Small intestine (tissue), 7 donors: ENCODE results near the gene GPR34. TPM values are rescaled to one million over a fixed set of nuclear protein-coding genes. Genes with fewer than 3 reads are reported as not detected.
"Not testable (repeated sequence)": the region's sequence is repeated elsewhere in the genome, so short reads cannot be mapped to it uniquely, and the experiment has no call there.

Source experiments
- DNase-seq, 2 donors: peaks; one replicate each; pipeline versions ENCODE4 v3.0.0 to v3.0.0-alpha.2; 2013
- FAIRE-seq: peaks from 2 replicates; lab custom pipeline; 2012; peaks lifted over from hg19 to GRCh38; lab: Jason Lieb, UNC
- H3K27ac ChIP-seq, 3 donors: one replicate each; pipeline ENCODE4 v1.5.1; 2013; ENCODE audit warnings: low read length in 2 of 3, mild to moderate bottlenecking in 2 of 3, control low read depth in 1 of 3, inconsistent platforms in 1 of 3, low read depth in 1 of 3, moderate library complexity in 1 of 3
- H3K27me3 ChIP-seq, 3 donors: one replicate each; pipeline ENCODE4 v1.6.1; 2013; ENCODE audit warnings: low read length in 3 of 3, inconsistent platforms in 1 of 3; ENCODE audit not compliant: control insufficient read depth in 3 of 3, insufficient read depth in 3 of 3
- H3K36me3 ChIP-seq, 3 donors: one replicate each; pipeline ENCODE4 v1.6.1; 2013; ENCODE audit warnings: low read length in 3 of 3, inconsistent platforms in 1 of 3, low read depth in 1 of 3, mild to moderate bottlenecking in 1 of 3, moderate library complexity in 1 of 3; ENCODE audit not compliant: control insufficient read depth in 3 of 3, insufficient read depth in 2 of 3
- H3K4me1 ChIP-seq, 3 donors: one replicate each; pipeline ENCODE4 v1.6.1; 2013; ENCODE audit warnings: low read length in 2 of 3, inconsistent platforms in 1 of 3, low read depth in 1 of 3, mild to moderate bottlenecking in 1 of 3, moderate library complexity in 1 of 3; ENCODE audit not compliant: control insufficient read depth in 3 of 3, insufficient read depth in 2 of 3
- H3K4me3 ChIP-seq, 3 donors: one replicate each; pipeline ENCODE4 v1.5.1; 2013; ENCODE audit warnings: low read length in 3 of 3, control low read depth in 1 of 3, inconsistent platforms in 1 of 3, low read depth in 1 of 3, mild to moderate bottlenecking in 1 of 3, moderate library complexity in 1 of 3
- H3K9me3 ChIP-seq, 2 donors: one replicate each; pipeline ENCODE4 v1.6.1; 2013; ENCODE audit warnings: low read depth in 1 of 2, low read length in 1 of 2; ENCODE audit not compliant: control insufficient read depth in 2 of 2, insufficient read depth in 1 of 2
- WGBS, 3 donors: extraction: QIAGEN DNeasy Blood & Tissue Kit; methylation state at CpG; one replicate each; pipeline ENCODE4 v1.1.7; 2013; 5-methylcytosine and 5-hydroxymethylcytosine counted together
- polyA plus RNA-seq, 4 donors: library from polyadenylated mRNA; stranded (reverse) in 3 of 4; unstranded in 1 of 4; fragments of 200-250 nt in 3 of 4; fragments of 120-200 nt in 1 of 4; gene quantifications; one replicate each; pipeline versions ENCODE4 v1.2.1 to v1.2.3, GENCODE V29; 2013
- donor health status: healthy with polysubstance abuse.
- donor health status: control.
- donor health status: control.
- donor health status: Bipolar disorder and iron deficiency.
- donor health status: healthy.

The GPR34 gene
- polyA plus RNA-seq, 4 donors, result 0.45 to 10.1 (median 6.8) TPM

DNA sequence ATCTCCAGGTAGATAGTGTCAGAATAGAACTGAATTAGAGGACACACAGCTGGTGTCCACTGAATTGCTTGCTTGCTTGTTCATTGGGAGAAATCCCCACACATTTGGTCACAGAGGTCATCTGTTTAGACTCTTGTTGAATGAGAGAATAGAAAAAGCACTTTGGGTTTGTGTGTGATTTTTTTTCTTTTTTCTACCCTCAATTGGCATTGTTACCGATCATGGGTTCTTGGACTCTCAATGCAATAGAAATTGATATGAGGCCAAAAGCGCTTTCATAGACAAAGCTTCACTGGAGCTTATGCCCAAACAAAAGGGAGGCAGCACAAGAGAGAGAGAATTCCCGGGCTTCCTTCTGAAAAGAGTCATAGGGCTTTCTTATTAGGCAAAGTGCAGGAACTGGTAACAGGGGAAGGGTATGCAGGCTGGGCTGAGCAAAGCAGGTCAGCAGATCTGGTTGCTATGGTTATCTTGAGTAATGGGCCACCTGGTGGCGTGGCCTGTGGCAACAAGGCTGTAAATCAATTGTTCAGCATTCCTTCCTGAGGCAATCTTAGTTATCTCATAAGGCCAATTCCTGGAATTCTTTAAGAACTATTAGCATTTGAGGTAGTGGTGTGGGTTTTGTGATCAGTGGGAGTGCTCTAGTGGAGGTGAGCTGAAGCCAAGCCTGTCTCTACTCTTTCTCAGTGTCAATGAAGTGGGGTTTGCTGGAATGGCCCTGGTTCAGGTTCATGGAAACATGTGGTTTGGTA lies 29.9 kb downstream of the GPR34 start:
- 86 to 91% (median 90%) methylated on average over 4 of the region's 4 CpGs for WGBS, 3 donors
- no peak overlapping the region for H3K4me3 ChIP-seq
- DNase-seq (peak in 1 of 2 donors; percentile 24), FAIRE-seq (no peak)
- no peaks in the 10 kb centered on the region for H3K27me3 ChIP-seq
- H3K27ac ChIP-seq, result peak overlapping the region in 1 of 3 donors; percentile 28
- H3K9me3 ChIP-seq, result peaks cover 0 to 31% of the 10 kb centered on the region in 2 donors
- peaks cover 0 to 7% (median 0%) of the 10 kb centered on the region in 3 donors for H3K4me1 ChIP-seq
- peaks cover 0 to 15% (median 2%) of the 10 kb centered on the region in 3 donors for H3K36me3 ChIP-seq

DNA sequence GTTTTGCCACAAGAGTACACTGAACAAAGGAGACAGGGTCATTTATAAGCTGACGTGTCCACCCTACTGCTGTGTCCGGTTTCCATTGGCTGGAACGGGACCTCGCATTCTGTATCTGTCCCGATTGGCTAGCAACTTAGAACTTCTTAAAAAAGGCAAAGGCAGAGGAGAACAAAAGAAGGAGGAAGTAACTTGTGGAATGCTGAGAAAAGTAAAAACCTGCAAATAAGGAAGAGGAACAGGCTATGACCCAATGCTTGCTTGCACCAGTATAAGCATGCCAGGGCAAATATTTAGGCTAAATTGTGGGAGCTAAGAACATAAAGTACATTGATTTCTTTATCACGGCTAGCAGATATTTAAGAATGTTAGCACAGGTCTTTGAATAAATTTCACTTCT lies 30.8 kb downstream of the GPR34 start:
- Histone ChIP-seq H3K36me3 (peaks cover 0 to 15% (median 2%) of the 10 kb centered on the region in 3 donors), H3K9me3 (peaks cover 0 to 31% of the 10 kb centered on the region in 2 donors)
- H3K27me3 ChIP-seq, DNase-seq, FAIRE-seq, H3K27ac ChIP-seq, H3K4me3 ChIP-seq, H3K4me1 ChIP-seq: not testable (repeated sequence)
- WGBS, 3 donors, result 84 to 92% (median 88%) methylated on average over 6 of the region's 6 CpGs

DNA sequence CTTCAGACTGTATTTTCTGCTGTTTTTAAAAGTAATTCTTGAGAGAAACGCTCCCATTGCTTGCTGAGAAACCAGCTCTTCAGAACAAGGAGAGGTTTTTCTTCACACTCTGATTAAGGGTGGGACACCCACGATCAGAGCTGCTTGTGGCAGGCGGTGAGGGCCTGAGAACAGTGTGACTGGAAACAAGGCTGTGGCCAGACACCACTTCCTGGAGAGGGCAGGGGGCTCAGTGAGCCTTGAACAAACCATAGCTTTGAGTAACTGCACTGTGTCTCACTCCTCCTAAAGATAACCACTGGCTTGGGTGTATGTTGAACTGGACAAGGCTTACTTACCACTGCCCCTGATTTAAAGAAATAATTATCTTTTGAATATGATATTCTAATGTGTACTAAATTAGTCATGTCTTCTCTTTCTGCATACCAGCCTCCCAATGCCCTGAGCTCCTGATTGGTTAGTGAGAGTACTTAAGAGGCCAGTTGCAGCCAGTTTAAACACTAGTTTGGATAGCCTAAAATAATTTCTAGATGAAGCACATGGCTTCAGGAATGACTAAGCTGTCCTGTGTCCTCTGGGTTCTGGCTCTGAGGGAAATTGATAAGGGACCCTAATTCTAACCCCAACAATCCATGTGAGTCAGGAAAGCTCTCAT lies 31.5 kb downstream of the GPR34 start:
- DNase-seq (peak in 1 of 2 donors; percentile 51), FAIRE-seq (no peak)
- peaks cover 0 to 15% (median 0%) of the 10 kb centered on the region in 3 donors for H3K36me3 ChIP-seq
- peaks cover 0 to 31% of the 10 kb centered on the region in 2 donors for H3K9me3 ChIP-seq
- 54 to 84% (median 66%) methylated on average over 3 of the region's 3 CpGs for WGBS, 3 donors
- no peak overlapping the region for H3K4me3 ChIP-seq
- H3K27me3 ChIP-seq, result no peaks in the 10 kb centered on the region
- H3K4me1 ChIP-seq, result peaks cover 0 to 7% (median 0%) of the 10 kb centered on the region in 3 donors
- H3K27ac ChIP-seq, result peak overlapping the region in 2 of 3 donors; percentile 2 to 14

DNA sequence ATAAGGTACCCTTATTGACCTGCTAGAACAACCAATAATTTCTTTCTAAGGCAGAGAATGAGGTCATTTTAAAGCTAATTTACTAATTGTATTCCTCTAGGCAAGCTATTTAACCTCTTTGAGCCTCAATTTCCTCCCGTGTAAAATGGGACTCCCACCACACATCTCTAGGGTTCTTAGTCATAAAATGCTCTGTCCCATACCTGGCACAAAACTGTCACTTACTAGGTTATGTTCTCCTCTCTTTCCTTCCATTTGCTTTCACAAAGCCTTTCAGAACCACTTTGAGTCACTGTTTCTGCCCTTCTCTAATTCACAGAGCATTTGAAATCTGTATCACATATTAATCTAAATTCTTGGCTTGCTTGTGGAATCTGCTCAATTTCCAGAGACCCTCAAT lies 32.8 kb downstream of the GPR34 start:
- Histone ChIP-seq H3K27ac (no peak overlapping the region), H3K9me3 (peaks cover 0 to 31% of the 10 kb centered on the region in 2 donors), H3K27me3 (no peaks in the 10 kb centered on the region), H3K36me3 (peaks cover 0 to 13% (median 0%) of the 10 kb centered on the region in 3 donors), H3K4me3 (no peak overlapping the region), H3K4me1 (peaks cover 0 to under 1% (median 0%) of the 10 kb centered on the region in 3 donors)
- no peak for FAIRE-seq
- DNase-seq, result no peak
- 63 to 77% (median 77%) methylated on average over 1 of the region's 1 CpG for WGBS, 3 donors

DNA sequence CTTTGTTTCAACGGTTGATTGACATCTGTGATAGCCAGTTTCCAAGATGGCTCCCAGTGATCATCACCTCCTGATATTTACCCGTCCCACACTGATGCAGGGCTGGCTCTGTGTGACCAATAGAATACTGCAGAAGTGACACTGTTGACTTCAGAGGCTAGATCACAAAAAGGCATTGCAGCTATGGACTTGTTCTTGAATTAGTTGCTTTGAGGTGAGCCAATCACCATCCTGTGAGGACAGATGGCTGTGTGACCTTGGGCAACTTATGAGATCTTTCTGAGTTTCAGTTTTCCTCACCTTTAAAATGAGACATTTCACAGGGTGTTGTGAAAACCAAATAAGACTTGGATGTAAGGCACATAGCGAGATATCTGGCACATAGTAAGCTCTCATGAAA lies 33.4 kb downstream of the GPR34 start:
- DNase-seq (no peak), FAIRE-seq (no peak)
- H3K27me3 ChIP-seq, result no peaks in the 10 kb centered on the region
- no peaks in the 10 kb centered on the region for H3K4me1 ChIP-seq
- H3K36me3 ChIP-seq, result peaks cover 0 to 13% (median 0%) of the 10 kb centered on the region in 3 donors
- 73 to 92% (median 91%) methylated on average over 3 of the region's 3 CpGs for WGBS, 3 donors
- no peak overlapping the region for H3K27ac ChIP-seq
- no peak overlapping the region for H3K4me3 ChIP-seq
- peaks cover 0 to 25% of the 10 kb centered on the region in 2 donors for H3K9me3 ChIP-seq

DNA sequence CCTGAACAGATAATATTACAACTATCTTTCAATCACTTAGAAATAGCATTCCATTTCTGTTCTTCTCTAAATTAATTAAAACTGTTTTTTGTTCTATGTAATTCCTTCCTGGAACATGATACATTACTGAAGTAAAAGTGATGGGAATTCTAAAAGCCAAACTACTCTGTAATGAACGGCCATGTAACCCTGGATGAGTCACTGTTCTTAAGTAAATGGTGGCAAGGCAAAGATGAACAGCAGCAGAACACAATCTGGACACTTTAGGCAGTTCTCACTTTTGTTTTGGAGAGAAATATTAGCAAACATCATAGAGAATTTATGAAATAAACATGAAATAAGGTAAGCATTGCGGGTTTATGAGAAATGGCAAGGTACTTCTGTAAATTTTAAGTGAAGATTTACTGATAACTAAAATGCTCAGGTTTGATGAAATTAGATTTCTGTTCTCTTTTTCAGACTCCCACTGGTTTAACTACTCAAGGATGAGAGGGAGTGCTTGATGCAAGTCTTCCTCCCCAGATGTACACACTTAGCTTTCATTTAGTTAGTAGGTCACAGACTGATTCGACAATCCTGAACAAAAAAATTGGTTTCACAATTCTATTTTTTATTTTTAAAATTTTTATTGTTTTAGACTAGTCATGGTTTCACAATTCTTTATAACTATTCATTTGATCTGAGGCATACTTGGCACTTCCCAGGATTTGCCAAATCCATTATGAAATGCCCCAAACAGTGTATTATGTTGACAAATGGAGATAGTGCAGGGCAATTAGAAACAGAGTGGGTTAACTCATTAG lies 34.2 kb downstream of the GPR34 start:
- FAIRE-seq, result no peak
- 58 to 68% (median 61%) methylated on average over 3 of the region's 3 CpGs for WGBS, 3 donors

DNA sequence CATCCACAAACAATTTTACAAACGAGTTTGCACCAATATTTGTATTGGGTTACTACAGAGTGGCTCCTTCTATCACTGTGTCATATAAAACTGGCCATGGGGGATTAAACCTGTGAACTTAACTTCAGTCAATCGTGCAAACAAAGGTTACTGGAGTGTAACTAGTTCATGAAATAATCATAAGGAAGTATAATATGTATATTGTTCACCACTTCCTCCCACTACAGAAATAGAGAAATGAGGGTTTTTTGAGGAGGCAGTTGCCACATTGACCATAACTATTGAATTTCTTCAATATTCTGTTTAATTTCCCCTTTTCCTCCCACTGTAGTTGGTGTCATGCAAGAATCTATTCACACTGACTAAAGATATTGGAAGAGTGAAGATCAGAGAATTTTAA lies 35.1 kb downstream of the GPR34 start, which contains the start of gene GPR82:
GPR82 (plus strand) TSS at position 356 of the 400 bp plus-strand sequence. CDS start 2,846 bp downstream, outside the sequence.
- FAIRE-seq (no peak), DNase-seq (peak in 1 of 2 donors; percentile 8)
- 28 to 51% (median 39%) methylated on average over 2 of the region's 2 CpGs for WGBS, 3 donors

More for the DNA sequence above, 34.2 kb downstream of the GPR34 start:
- H3K4me1 ChIP-seq, result no peaks in the 10 kb centered on the region
- no peak overlapping the region for H3K27ac ChIP-seq
- H3K27me3 ChIP-seq, result no peaks in the 10 kb centered on the region
- peaks cover 0 to 11% (median 0%) of the 10 kb centered on the region in 3 donors for H3K36me3 ChIP-seq
- H3K9me3 ChIP-seq, result peaks cover 0 to 18% of the 10 kb centered on the region in 2 donors
- no peak overlapping the region for H3K4me3 ChIP-seq
- no peak for DNase-seq

DNA sequence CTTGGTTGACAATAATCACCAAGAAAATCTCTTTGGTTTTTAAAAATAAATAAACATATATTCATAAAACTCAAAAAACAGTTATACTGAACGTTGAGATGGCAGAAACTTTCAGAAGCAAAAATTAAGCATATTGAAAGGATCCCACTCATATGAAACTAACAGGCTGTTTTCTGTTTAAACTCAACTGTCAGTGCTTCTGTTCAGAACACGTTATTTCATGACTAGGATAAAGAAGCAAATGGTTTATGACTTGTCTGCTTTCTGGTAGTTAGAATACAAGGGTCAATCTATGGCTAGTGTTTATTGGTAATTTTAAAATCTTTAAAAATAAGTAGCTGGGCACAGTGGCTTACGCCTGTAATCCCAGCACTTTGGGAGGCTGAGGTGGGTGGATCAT lies 39.4 kb downstream of the GPR34 start:
- no peaks in the 10 kb centered on the region for H3K4me1 ChIP-seq
- H3K27me3 ChIP-seq, result no peaks in the 10 kb centered on the region
- H3K36me3 ChIP-seq, result peaks cover 0 to 5% (median 0%) of the 10 kb centered on the region in 3 donors
- no peak for DNase-seq
- H3K9me3 ChIP-seq, result no peaks in the 10 kb centered on the region
- 59 to 88% (median 81%) methylated on average over 3 of the region's 3 CpGs for WGBS, 3 donors
- no peak overlapping the region for H3K27ac ChIP-seq
- H3K4me3 ChIP-seq, result no peak overlapping the region
- FAIRE-seq, result no peak

More for the DNA sequence above, 35.1 kb downstream of the GPR34 start, which contains the start of gene GPR82:
- H3K36me3 ChIP-seq, result peaks cover 0 to 9% (median 0%) of the 10 kb centered on the region in 3 donors
- H3K27me3 ChIP-seq, result no peaks in the 10 kb centered on the region
- H3K9me3 ChIP-seq, result peaks cover 0 to 11% of the 10 kb centered on the region in 2 donors
- peak within 1 kb of the TSS in 1 of 3 donors; percentile 19 for H3K4me3 ChIP-seq
- H3K27ac ChIP-seq, result no peak within 1 kb of the TSS
- H3K4me1 ChIP-seq, result no peaks in the 10 kb centered on the region
